Keratinocyte (primary cell): ENCODE results near the gene ZC3H12A. TPM values are rescaled to one million over a fixed set of nuclear protein-coding genes. Genes with fewer than 3 reads are reported as not detected.

Experiments used
- DNase-seq: peaks from one replicate; pipeline ENCODE4 v3.0.0-alpha.2; 2011; ENCODE audit warnings: low read depth, missing footprints, low spot score
- FAIRE-seq: peaks from 2 replicates; lab custom pipeline; 2011; peaks lifted over from hg19 to GRCh38; lab: Jason Lieb, UNC
- H2AFZ ChIP-seq: 2 replicates; pipeline ENCODE4 v1.6.0; 2012; ENCODE audit warnings: low read length, control low read depth, inconsistent platforms; ENCODE audit not compliant: control insufficient read depth
- H3K27ac ChIP-seq: 2 replicates; pipeline ENCODE4 v1.5.1; 2011; ENCODE audit warnings: low read length; ENCODE audit not compliant: control insufficient read depth, insufficient read depth
- H3K27me3 ChIP-seq: 3 replicates; pipeline ENCODE4 v1.6.0; 2011; ENCODE audit warnings: low read length; ENCODE audit not compliant: control insufficient read depth, insufficient read depth; ENCODE audit errors: extremely low read depth
- H3K36me3 ChIP-seq, 2 experiments: 2 replicates in 1 of 2; 3 replicates in 1 of 2; pipeline ENCODE4 v1.5.1; 2011; ENCODE audit warnings: low read length in 2 of 2, mild to moderate bottlenecking in 1 of 2; ENCODE audit not compliant: control insufficient read depth in 2 of 2, insufficient read depth in 2 of 2; ENCODE audit errors: extremely low read depth in 1 of 2
- H3K4me1 ChIP-seq: 3 replicates; pipeline ENCODE4 v1.5.1; 2011; ENCODE audit warnings: low read length; ENCODE audit not compliant: control insufficient read depth, insufficient read depth; ENCODE audit errors: extremely low read depth
- H3K4me2 ChIP-seq: 3 replicates; pipeline ENCODE4 v1.6.0; 2011; ENCODE audit warnings: low read depth, low read length; ENCODE audit not compliant: control insufficient read depth, insufficient read depth; ENCODE audit errors: extremely low read depth
- H3K4me3 ChIP-seq, 3 experiments: fragments of 200-600 bp in 1 of 3; sonication (generic) in 1 of 3; 2 replicates in 2 of 3; 3 replicates in 1 of 3; pipeline ENCODE4 v1.5.1; 2011 to 2016; ENCODE audit warnings: low read length in 3 of 3, mild to moderate bottlenecking in 3 of 3, control low read depth in 2 of 3, inconsistent platforms in 1 of 3, low read depth in 1 of 3, mixed read lengths in 1 of 3, mixed run types in 1 of 3, moderate library complexity in 1 of 3; ENCODE audit not compliant: control insufficient read depth in 2 of 3, insufficient read depth in 2 of 3; ENCODE audit errors: extremely low read depth in 1 of 3
- H3K79me2 ChIP-seq: 2 replicates; pipeline ENCODE4 v1.6.0; 2012; ENCODE audit warnings: low read length; ENCODE audit not compliant: control insufficient read depth, insufficient read depth
- H3K9ac ChIP-seq: 3 replicates; pipeline ENCODE4 v1.6.0; 2011; ENCODE audit warnings: low read length; ENCODE audit not compliant: control insufficient read depth, insufficient read depth; ENCODE audit errors: extremely low read depth
- H3K9me1 ChIP-seq: 3 replicates; pipeline ENCODE4 v1.6.0; 2011; ENCODE audit warnings: low read length; ENCODE audit not compliant: control insufficient read depth, insufficient read depth; ENCODE audit errors: extremely low read depth
- H3K9me3 ChIP-seq: 2 replicates; pipeline ENCODE4 v1.5.1; 2012; ENCODE audit warnings: low read depth, low read length; ENCODE audit not compliant: control insufficient read depth
- H4K20me1 ChIP-seq: 3 replicates; pipeline ENCODE4 v1.6.0; 2011; ENCODE audit warnings: low read length; ENCODE audit not compliant: control insufficient read depth, insufficient read depth; ENCODE audit errors: extremely low read depth
- EZH2 ChIP-seq: IDR thresholded peaks from one replicate; pipeline ENCODE4 v1.6.1; 2012; ENCODE audit warnings: inconsistent platforms, mild to moderate bottlenecking, low read length, moderate library complexity
- dilution Hi-C: fragments of 300-500 bp; cut with MboI; formaldehyde crosslinking; loops from one replicate; pipeline ENCODE4 v1.7.0; 2020; ENCODE audit warnings: low sequenced_read_pairs; ENCODE audit not compliant: extremely low pct_ligation_motif_present
- polyA plus RNA-seq, 5 experiments: library from polyadenylated mRNA; depleted of rRNA in 3 of 5; stranded (reverse) in 3 of 5; stranded (forward) in 1 of 5; unstranded in 1 of 5; fragments of >200 nt; gene quantifications; 1 replicate in 1 of 5; 2 replicates in 3 of 5; 3 replicates in 1 of 5; pipeline versions ENCODE4 v1.2.1 to v1.2.3, GENCODE V29; 2011 to 2012; ENCODE audit warnings: missing spikeins in 2 of 5, low read depth in 1 of 5, low replicate concordance in 1 of 5
- TF ChIP-seq, protein P1 (sequence below), 3 experiments: IDR thresholded peaks in 1 of 3; conservative IDR thresholded peaks in 1 of 3; optimal IDR thresholded peaks in 1 of 3; 2 replicates in 2 of 3; 3 replicates in 1 of 3; pipeline versions ENCODE3 to v1.5.1; 2011; ENCODE audit warnings: low read length in 3 of 3, mild to moderate bottlenecking in 3 of 3, moderate library complexity in 2 of 3, control low read depth in 1 of 3, inconsistent platforms in 1 of 3; ENCODE audit not compliant: insufficient read depth in 2 of 3; ENCODE audit errors: extremely low read depth in 1 of 3

Gene ZC3H12A
- polyA plus RNA-seq, 1 donor (not counting 4 experiments of a cell fraction or from before 2014, with no cell fraction given) = 24.4 TPM

DNA sequence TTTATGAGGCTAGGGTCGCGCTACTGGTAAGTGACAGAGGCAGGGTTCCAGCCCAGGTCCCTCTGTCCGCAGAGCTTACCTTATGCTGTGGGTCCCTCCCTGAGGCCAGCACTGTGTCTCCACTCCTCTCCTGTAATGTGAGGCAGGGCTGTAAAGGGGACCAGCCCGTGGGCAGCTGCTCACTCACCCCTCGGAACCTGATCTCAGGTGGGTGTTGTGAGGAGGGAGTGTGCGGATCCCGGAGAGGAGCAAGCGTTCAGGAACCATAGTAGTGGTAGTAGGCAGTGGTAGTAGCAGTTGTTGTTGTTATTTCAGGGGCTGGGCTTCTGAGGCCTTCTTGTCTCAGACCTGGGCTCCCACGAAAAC is 1.7 kb downstream of the ZC3H12A start:
- H4K20me1 ChIP-seq = peaks cover 12% of the 10 kb centered on the region
- peak overlapping the region; percentile 57 to 99 (median 94) for H3K4me3 ChIP-seq
- peaks cover 4% of the 10 kb centered on the region for H3K9me1 ChIP-seq
- H3K4me1 ChIP-seq = peaks cover 67% of the 10 kb centered on the region
- dilution Hi-C loops = no loop called here
- H3K9me3 ChIP-seq = no peaks in the 10 kb centered on the region
- H3K4me2 ChIP-seq = peak overlapping the region; percentile 96
- peaks cover 67% of the 10 kb centered on the region for H3K79me2 ChIP-seq
- no peak for TF ChIP-seq EZH2
- TF ChIP-seq, protein P1, sequence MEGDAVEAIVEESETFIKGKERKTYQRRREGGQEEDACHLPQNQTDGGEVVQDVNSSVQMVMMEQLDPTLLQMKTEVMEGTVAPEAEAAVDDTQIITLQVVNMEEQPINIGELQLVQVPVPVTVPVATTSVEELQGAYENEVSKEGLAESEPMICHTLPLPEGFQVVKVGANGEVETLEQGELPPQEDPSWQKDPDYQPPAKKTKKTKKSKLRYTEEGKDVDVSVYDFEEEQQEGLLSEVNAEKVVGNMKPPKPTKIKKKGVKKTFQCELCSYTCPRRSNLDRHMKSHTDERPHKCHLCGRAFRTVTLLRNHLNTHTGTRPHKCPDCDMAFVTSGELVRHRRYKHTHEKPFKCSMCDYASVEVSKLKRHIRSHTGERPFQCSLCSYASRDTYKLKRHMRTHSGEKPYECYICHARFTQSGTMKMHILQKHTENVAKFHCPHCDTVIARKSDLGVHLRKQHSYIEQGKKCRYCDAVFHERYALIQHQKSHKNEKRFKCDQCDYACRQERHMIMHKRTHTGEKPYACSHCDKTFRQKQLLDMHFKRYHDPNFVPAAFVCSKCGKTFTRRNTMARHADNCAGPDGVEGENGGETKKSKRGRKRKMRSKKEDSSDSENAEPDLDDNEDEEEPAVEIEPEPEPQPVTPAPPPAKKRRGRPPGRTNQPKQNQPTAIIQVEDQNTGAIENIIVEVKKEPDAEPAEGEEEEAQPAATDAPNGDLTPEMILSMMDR (optimal IDR thresholded peaks at IDR 0.05 in 1 of 3, IDR thresholded peaks at IDR 0.05 in 1 of 3, conservative IDR thresholded peaks at IDR 0.05 in 1 of 3; ENCODE audit: extremely low read depth in 1 of 3, insufficient read depth in 2 of 3, low read length in 3 of 3) = no peak
- no peaks in the 10 kb centered on the region for H3K27me3 ChIP-seq
- H3K36me3 ChIP-seq = peaks cover 21 to 46% of the 10 kb centered on the region in 2 experiments
- H2AFZ ChIP-seq = no peak overlapping the region
- FAIRE-seq (no peak), DNase-seq (no peak)
- H3K9ac ChIP-seq = peak overlapping the region; percentile 99
- H3K27ac ChIP-seq = peak overlapping the region; percentile 99

DNA sequence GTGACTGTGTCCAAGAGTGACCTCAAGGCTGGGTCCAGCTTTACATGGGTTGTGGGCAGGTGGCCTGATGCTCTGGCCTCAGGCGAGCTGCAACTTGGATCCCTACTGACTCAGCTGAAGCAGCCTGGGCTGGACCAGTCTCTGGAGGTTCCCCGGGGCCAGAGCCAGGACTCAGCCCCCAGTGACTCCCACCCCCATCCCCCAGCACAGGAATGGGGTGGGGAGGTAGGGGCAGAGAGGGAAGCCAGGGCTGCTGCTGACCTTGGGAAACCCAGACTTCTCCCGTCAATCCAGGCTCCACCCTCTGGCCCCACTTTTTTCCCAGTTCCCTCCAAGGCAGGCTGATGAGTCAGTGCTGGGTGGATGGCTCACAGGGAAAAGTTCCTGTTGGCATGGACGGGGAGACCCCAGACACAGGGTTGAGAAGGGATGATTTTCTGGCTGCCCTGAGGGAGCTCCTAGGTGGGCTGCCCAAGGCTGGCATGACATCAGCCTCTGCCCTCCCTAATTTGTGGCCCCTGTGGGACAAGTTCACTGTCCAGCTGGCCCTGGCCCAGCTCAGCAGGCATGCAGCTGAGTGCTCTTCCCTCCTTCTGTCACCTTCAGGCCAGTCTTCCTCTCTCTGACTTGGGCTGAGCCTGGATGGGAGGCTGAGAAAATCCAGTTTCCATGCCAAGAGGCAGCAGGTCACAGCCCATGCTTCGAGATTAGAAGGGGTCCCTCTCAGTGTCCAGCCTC is 2.2 kb downstream of the ZC3H12A start:
- Histone ChIP-seq H3K9ac (peak overlapping the region; percentile 99), H3K27me3 (no peaks in the 10 kb centered on the region), H4K20me1 (peaks cover 15% of the 10 kb centered on the region), H3K9me1 (peaks cover 7% of the 10 kb centered on the region), H3K36me3 (peaks cover 26 to 51% of the 10 kb centered on the region in 2 experiments), H3K4me2 (peak overlapping the region; percentile 96), H3K79me2 (peaks cover 73% of the 10 kb centered on the region), H3K4me3 (peak overlapping the region; percentile 57 to 99 (median 94)), H3K9me3 (no peaks in the 10 kb centered on the region), H2AFZ (no peak overlapping the region), H3K27ac (peak overlapping the region; percentile 99), H3K4me1 (peaks cover 66% of the 10 kb centered on the region)
- FAIRE-seq (peak; percentile 53), DNase-seq (peak; percentile 63)
- TF ChIP-seq, protein P1 (optimal IDR thresholded peaks at IDR 0.05 in 1 of 3, IDR thresholded peaks at IDR 0.05 in 1 of 3, conservative IDR thresholded peaks at IDR 0.05 in 1 of 3; ENCODE audit: extremely low read depth in 1 of 3, insufficient read depth in 2 of 3, low read length in 3 of 3) = no peak
- TF ChIP-seq EZH2 = no peak
- dilution Hi-C loops = no loop called here
